ENCODE measurements around the gene SPPL3.

The SPPL3 gene

DNA sequence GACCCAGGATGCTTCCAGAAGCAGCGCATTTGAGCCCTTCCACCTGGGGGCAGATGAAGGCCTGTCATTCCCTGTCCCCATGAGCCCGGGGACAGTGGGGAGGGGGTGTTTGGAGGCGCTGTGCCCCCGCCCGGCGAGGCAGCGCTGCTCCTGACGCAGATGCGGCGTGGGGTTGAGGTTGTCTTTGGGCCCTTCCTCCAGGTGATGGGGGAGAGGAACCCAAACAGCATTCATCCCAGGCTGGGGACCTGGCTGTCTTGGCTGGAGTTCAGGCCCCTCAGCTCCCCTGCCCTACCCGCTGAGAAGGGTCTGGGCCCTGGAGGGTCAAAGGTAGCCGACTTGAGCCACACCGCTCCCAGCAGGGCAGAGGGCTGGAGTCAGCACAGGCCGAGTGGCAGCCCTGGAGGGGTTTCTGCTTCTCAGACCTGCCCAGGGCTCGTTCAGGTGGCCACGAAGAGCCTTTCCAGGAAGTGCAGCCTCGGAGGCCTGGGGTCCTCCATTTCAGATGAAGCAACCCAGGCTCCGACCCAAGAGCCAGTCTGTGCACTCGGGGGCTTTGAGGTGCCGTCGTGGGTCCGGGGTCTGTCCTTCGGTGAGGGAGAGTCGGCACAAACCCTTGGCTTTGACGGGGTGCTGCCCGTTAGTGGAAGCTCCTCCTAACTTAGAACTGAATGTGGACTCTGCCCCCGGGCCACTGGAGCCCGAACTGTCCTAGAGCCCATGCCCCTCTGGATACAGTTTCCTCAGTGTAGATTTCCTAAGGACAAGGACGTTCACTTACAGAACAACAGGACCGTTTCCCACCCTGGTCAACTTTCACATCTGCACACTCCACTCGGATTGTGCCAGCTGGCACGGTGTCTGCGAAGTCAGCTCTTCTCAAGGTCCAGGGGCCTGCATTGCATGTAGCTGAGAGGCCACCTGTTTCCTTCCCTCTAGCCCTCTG, 162.4 kb downstream of the SPPL3 start:
- H3K27me3 ChIP-seq (ENCODE audit: insufficient read depth, low read depth) = no peaks in the 10 kb centered on the region
- H3K36me3 ChIP-seq (ENCODE audit: insufficient read depth) = no peaks in the 10 kb centered on the region
- no peak overlapping the region for H3K9ac ChIP-seq
- H3K4me1 ChIP-seq (ENCODE audit: low read depth, poor library complexity, severe bottlenecking) = no peaks in the 10 kb centered on the region
- H4K20me1 ChIP-seq (ENCODE audit: insufficient read depth) = no peaks in the 10 kb centered on the region
- H2AFZ ChIP-seq (ENCODE audit: low read depth) = no peak overlapping the region
- TF ChIP-seq, protein P1, sequence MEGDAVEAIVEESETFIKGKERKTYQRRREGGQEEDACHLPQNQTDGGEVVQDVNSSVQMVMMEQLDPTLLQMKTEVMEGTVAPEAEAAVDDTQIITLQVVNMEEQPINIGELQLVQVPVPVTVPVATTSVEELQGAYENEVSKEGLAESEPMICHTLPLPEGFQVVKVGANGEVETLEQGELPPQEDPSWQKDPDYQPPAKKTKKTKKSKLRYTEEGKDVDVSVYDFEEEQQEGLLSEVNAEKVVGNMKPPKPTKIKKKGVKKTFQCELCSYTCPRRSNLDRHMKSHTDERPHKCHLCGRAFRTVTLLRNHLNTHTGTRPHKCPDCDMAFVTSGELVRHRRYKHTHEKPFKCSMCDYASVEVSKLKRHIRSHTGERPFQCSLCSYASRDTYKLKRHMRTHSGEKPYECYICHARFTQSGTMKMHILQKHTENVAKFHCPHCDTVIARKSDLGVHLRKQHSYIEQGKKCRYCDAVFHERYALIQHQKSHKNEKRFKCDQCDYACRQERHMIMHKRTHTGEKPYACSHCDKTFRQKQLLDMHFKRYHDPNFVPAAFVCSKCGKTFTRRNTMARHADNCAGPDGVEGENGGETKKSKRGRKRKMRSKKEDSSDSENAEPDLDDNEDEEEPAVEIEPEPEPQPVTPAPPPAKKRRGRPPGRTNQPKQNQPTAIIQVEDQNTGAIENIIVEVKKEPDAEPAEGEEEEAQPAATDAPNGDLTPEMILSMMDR (conservative IDR thresholded peaks at IDR 0.05; ENCODE audit: low read depth, low read length) = no peak
- no peak overlapping the region for H3K27ac ChIP-seq
- no peaks in the 10 kb centered on the region for H3K79me2 ChIP-seq (ENCODE audit: insufficient read depth, low read depth)
- no peak overlapping the region for H3K4me2 ChIP-seq
- H3K4me3 ChIP-seq (IDR thresholded peaks at IDR 0.05; ENCODE audit: insufficient read depth, low read depth, low read length) = no peak overlapping the region

DNA sequence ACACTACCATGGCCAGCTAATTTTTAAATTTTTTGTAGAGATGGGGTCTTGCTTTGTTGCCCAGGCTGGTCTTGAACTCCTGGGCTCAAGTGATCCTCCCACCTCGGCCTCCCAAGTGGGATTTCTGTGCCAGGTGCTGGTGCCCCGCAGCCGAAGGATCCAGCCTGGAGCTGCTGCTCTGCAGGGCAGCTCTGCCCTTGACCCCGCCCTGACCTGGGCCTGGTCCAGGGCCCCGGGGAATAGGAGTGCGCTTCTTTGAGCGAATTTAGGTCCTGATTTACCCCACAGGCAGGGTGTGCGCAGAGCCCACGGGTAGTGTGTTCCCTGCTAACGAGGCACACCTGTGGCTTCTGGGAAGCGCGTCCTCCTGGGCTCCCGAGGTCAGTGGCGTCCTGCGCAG, 163.3 kb downstream of the SPPL3 start:
- TF ChIP-seq, protein P1 (conservative IDR thresholded peaks at IDR 0.05; ENCODE audit: low read depth, low read length) = no peak
- no peak overlapping the region for H3K4me2 ChIP-seq
- H3K36me3 ChIP-seq (ENCODE audit: insufficient read depth) = no peaks in the 10 kb centered on the region
- H2AFZ ChIP-seq (ENCODE audit: low read depth) = no peak overlapping the region
- no peak overlapping the region for H3K27ac ChIP-seq
- no peaks in the 10 kb centered on the region for H3K79me2 ChIP-seq (ENCODE audit: insufficient read depth, low read depth)
- H3K4me1 ChIP-seq (ENCODE audit: low read depth, poor library complexity, severe bottlenecking) = no peaks in the 10 kb centered on the region
- no peaks in the 10 kb centered on the region for H4K20me1 ChIP-seq (ENCODE audit: insufficient read depth)
- no peaks in the 10 kb centered on the region for H3K27me3 ChIP-seq (ENCODE audit: insufficient read depth, low read depth)
- H3K9ac ChIP-seq = no peak overlapping the region
- H3K4me3 ChIP-seq (IDR thresholded peaks at IDR 0.05; ENCODE audit: insufficient read depth, low read depth, low read length) = no peak overlapping the region

DNA sequence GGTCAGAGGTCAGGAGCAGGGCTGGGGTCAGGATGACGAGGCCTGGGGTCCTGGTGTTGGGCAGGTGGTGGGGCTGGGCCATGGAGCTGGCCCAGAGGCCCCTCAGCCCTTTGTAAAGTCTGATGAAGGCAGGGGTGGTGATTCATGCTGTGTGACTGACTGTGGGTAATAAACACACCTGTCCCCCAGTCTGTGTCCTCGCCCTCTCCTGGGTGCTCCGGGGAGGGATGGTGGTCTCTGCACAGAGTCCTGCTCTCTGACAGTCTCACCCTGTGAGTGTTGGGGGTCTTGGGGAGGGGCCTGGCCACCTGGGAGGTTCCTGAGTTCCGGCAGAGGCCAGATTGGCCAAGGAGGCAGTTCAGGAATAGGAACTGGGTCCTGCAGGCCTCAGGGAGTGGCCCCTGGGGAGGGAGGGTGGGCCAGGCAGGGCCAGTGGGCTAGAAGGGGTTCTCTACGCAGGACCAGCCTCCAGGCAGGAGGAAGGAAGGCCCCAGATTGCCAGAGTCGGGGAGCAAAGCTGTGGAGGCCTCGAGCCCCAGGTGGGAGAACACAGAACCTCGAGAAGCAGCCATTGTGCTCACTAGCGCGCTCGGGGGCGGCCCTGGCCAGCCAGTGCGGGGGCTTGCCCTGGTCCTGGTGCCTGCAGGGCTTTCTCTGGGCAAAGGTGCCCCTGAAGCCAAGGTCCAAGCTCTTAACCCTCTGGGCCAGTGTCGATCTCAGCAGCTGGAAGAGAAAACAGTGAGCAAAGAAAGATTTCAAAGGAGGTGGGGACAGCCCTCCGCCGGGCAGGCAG, 164.1 kb downstream of the SPPL3 start:
- H3K4me2 ChIP-seq = no peak overlapping the region
- TF ChIP-seq, protein P1 (conservative IDR thresholded peaks at IDR 0.05; ENCODE audit: low read depth, low read length) = no peak
- no peaks in the 10 kb centered on the region for H3K79me2 ChIP-seq (ENCODE audit: insufficient read depth, low read depth)
- H2AFZ ChIP-seq (ENCODE audit: low read depth) = no peak overlapping the region
- H4K20me1 ChIP-seq (ENCODE audit: insufficient read depth) = no peaks in the 10 kb centered on the region
- H3K4me3 ChIP-seq (IDR thresholded peaks at IDR 0.05; ENCODE audit: insufficient read depth, low read depth, low read length) = no peak overlapping the region
- H3K4me1 ChIP-seq (ENCODE audit: low read depth, poor library complexity, severe bottlenecking) = no peaks in the 10 kb centered on the region
- no peak overlapping the region for H3K27ac ChIP-seq
- no peaks in the 10 kb centered on the region for H3K36me3 ChIP-seq (ENCODE audit: insufficient read depth)
- no peak overlapping the region for H3K9ac ChIP-seq
- no peaks in the 10 kb centered on the region for H3K27me3 ChIP-seq (ENCODE audit: insufficient read depth, low read depth)

DNA sequence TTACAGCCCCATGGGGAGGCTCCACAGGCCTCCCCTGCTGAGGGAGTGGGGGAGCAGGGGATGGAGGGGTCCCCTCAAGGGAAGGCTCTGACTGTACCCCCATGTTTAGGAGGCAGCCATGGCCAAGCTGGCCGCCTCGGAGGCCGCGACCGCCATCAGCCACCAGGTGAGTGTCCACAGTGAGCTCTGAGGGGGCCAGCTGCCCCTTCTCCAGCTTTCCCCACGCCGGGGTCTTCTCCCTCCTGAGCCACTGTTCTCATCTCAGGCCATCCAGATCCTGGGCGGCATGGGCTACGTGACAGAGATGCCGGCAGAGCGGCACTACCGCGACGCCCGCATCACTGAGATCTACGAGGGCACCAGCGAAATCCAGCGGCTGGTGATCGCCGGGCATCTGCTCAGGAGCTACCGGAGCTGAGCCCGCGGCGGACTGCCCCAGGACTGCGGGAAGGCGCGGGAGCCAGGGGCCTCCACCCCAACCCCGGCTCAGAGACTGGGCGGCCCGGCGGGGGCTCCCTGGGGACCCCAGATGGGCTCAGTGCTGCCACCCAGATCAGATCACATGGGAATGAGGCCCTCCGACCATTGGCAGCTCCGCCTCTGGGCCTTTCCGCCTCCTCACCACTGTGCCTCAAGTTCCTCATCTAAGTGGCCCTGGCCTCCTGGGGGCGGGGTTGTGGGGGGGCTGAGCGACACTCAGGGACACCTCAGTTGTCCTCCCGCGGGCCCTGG, 165.0 kb downstream of the SPPL3 start:
- Histone ChIP-seq H2AFZ (ENCODE audit: low read depth) (no peak overlapping the region), H3K27ac (no peak overlapping the region), H4K20me1 (ENCODE audit: insufficient read depth) (no peaks in the 10 kb centered on the region), H3K4me3 (IDR thresholded peaks at IDR 0.05; ENCODE audit: insufficient read depth, low read depth, low read length) (no peak overlapping the region), H3K4me1 (ENCODE audit: low read depth, poor library complexity, severe bottlenecking) (no peaks in the 10 kb centered on the region), H3K27me3 (ENCODE audit: insufficient read depth, low read depth) (no peaks in the 10 kb centered on the region), H3K79me2 (ENCODE audit: insufficient read depth, low read depth) (no peaks in the 10 kb centered on the region), H3K9ac (no peak overlapping the region), H3K36me3 (ENCODE audit: insufficient read depth) (no peaks in the 10 kb centered on the region), H3K4me2 (no peak overlapping the region)
- TF ChIP-seq, protein P1 (conservative IDR thresholded peaks at IDR 0.05; ENCODE audit: low read depth, low read length) = no peak
